GM21515 (cell line): ENCODE measurements around the gene MBOAT1.

Source experiments
- ATAC-seq: cut with Tn5 transposase; IDR thresholded peaks from one replicate; pipeline ENCODE4 v1.9.1; 2021; ENCODE audit not compliant: unreplicated experiment

MBOAT1 gene

GRCh38 chr6:20056350-20056992 lies 155.8 kb downstream of the MBOAT1 start:
- peak; percentile 53 for ATAC-seq

DNA sequence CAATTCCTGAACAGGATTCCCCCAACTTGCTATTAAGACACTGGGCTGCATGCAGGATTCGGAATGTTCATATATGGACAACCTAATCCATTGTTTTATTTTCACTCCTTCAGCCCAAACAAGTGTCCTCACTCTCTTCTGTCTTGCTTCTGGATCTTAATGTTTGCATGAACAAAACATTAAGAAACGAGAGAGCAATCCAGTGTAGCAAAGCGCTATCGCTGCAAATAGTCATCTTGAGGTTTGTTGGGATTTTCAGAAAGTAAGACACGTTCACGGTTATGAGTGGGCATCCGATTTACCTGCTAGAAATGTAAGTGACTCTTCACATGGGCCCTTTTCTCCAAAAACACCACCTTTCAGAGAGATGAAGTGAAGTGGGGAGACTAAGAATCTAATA lies 156.4 kb downstream of the MBOAT1 start:
- ATAC-seq, result no peak
